ENCODE measurements around the gene MBP.

DNA sequence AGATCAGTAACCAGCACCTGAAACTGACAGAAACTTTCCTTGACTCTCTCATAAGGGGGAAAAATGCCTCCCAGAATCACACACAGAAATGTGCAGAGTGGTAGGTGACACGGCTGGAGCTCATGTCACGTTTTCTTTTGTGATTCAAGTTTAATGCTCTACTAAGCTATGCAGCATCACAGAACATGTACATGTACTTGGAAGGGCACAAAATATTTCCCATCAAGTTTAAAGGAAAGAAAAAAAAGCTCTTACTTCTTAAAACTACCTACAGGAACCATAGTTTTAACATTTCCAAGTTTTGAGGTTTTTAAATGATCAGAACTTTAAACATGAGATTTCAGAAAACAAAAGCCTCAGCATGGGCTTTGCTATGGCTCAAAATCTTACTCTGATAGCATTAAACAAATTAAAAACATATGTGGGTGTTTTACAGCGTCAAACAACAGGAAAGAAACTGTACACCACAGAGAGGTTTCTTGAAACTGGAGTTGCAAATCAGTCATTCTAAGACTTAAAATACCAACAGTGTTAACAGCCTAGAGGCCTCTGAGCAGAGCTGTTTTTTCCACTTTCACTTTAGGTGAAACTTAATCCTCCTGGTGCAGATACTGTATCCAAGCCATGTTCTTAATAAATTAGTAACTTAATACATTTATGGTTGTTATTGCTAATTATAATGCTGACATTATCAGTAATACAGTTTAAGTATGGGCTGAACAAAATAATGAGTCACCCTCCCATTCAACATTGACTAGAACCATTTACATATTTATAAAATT is 30.1 kb downstream of the MBP start:
- TF ChIP-seq SETDB1 (CRISPR knock-in tag; IDR thresholded peaks at IDR 0.05; ENCODE audit: borderline replicate concordance) (no peak), MAFK (conservative IDR thresholded peaks at IDR 0.05 in 1 of 2, IDR thresholded peaks at IDR 0.05 in 1 of 2; ENCODE audit: low read length in 2 of 2) (no peak), AGO1 (IDR thresholded peaks at IDR 0.05; ENCODE audit: low read depth, low read length, poor library complexity, severe bottlenecking) (no peak), ZNF816 (CRISPR knock-in tag; IDR thresholded peaks at IDR 0.05; ENCODE audit: borderline replicate concordance) (no peak), GABPA (IDR thresholded peaks at IDR 0.05; ENCODE audit: low read depth, low read length) (no peak), GABPA (CRISPR knock-in tag; IDR thresholded peaks at IDR 0.05; ENCODE audit: low read depth) (no peak)

Measured in HepG2 (cell line).